Measurements from ENCODE around the gene SIN3B.

SIN3B gene

GRCh38 chr19:16878181-16878965 lies 49.2 kb downstream of the SIN3B start:
- no peaks in the 10 kb centered on the region; the same call in 1 of the 2 replicates for H3F3A ChIP-seq (ENCODE audit: low read depth)
- peaks cover 14% of the 10 kb centered on the region; the same call in 1 of the 2 replicates for H3K9me3 ChIP-seq (ENCODE audit: insufficient read depth, low read depth, low read length)
- H3K27me3 ChIP-seq (ENCODE audit: insufficient read depth, low read length, poor library complexity, severe bottlenecking), result no peaks in the 10 kb centered on the region
- peak overlapping the region; percentile 73 for H3K4me2 ChIP-seq (ENCODE audit: low read depth, low read length, poor library complexity, severe bottlenecking)
- TF ChIP-seq EZH2phosphoT487 (IDR thresholded peaks at IDR 0.05; ENCODE audit: borderline replicate concordance) (no peak), CTCF (conservative IDR thresholded peaks at IDR 0.05; ENCODE audit: low read length) (no peak)
- H3K79me2 ChIP-seq (ENCODE audit: insufficient read depth, low read length), result peaks cover 12% of the 10 kb centered on the region
- no peaks in the 10 kb centered on the region for H3K9me2 ChIP-seq (replicated peaks; ENCODE audit: low read depth, low read length)
- peak overlapping the region; percentile 63 for H3K9ac ChIP-seq (ENCODE audit: low read depth, low read length, poor library complexity, severe bottlenecking)
- no peak overlapping the region for H2AFZ ChIP-seq (ENCODE audit: low read length)
- peaks cover 40% of the 10 kb centered on the region for H3K4me1 ChIP-seq (ENCODE audit: insufficient read depth, low read length, poor library complexity, severe bottlenecking)
- H3K4me3 ChIP-seq (ENCODE audit: low read length, poor library complexity, severe bottlenecking), result peak overlapping the region; percentile 48
- H4K20me1 ChIP-seq (ENCODE audit: insufficient read depth, low read length, poor library complexity, severe bottlenecking), result no peaks in the 10 kb centered on the region
- H3K36me3 ChIP-seq (ENCODE audit: insufficient read depth, low read length), result peaks cover 33% of the 10 kb centered on the region; the same call in 1 of the 2 replicates

GRCh38 chr19:16880884-16881554 lies 51.8 kb downstream of the SIN3B start:
- H3K9me2 ChIP-seq (replicated peaks; ENCODE audit: low read depth, low read length), result no peaks in the 10 kb centered on the region
- peaks cover 14% of the 10 kb centered on the region; the same call in 1 of the 2 replicates for H3K9me3 ChIP-seq (ENCODE audit: insufficient read depth, low read depth, low read length)
- H3K79me2 ChIP-seq (ENCODE audit: insufficient read depth, low read length), result no peaks in the 10 kb centered on the region
- H3F3A ChIP-seq (ENCODE audit: low read depth), result no peaks in the 10 kb centered on the region; the same call in 1 of the 2 replicates
- TF ChIP-seq CTCF (conservative IDR thresholded peaks at IDR 0.05; ENCODE audit: low read length) (no peak), EZH2phosphoT487 (IDR thresholded peaks at IDR 0.05; ENCODE audit: borderline replicate concordance) (no peak)
- H3K36me3 ChIP-seq (ENCODE audit: insufficient read depth, low read length), result peaks cover 33% of the 10 kb centered on the region; the same call in 1 of the 2 replicates
- no peak overlapping the region for H3K9ac ChIP-seq (ENCODE audit: low read depth, low read length, poor library complexity, severe bottlenecking)
- H3K4me1 ChIP-seq (ENCODE audit: insufficient read depth, low read length, poor library complexity, severe bottlenecking), result peaks cover 24% of the 10 kb centered on the region
- no peaks in the 10 kb centered on the region for H4K20me1 ChIP-seq (ENCODE audit: insufficient read depth, low read length, poor library complexity, severe bottlenecking)
- no peaks in the 10 kb centered on the region for H3K27me3 ChIP-seq (ENCODE audit: insufficient read depth, low read length, poor library complexity, severe bottlenecking)
- no peak overlapping the region for H3K4me2 ChIP-seq (ENCODE audit: low read depth, low read length, poor library complexity, severe bottlenecking)
- H2AFZ ChIP-seq (ENCODE audit: low read length), result no peak overlapping the region
- no peak overlapping the region for H3K4me3 ChIP-seq (ENCODE audit: low read length, poor library complexity, severe bottlenecking)

GRCh38 chr19:16882146-16882545 lies 52.9 kb downstream of the SIN3B start:
- Histone ChIP-seq H3K4me2 (ENCODE audit: low read depth, low read length, poor library complexity, severe bottlenecking) (no peak overlapping the region), H3K9me2 (replicated peaks; ENCODE audit: low read depth, low read length) (no peaks in the 10 kb centered on the region), H2AFZ (ENCODE audit: low read length) (no peak overlapping the region), H3K36me3 (ENCODE audit: insufficient read depth, low read length) (peaks cover 33% of the 10 kb centered on the region; the same call in 1 of the 2 replicates), H4K20me1 (ENCODE audit: insufficient read depth, low read length, poor library complexity, severe bottlenecking) (no peaks in the 10 kb centered on the region), H3K9me3 (ENCODE audit: insufficient read depth, low read depth, low read length) (peaks cover 14% of the 10 kb centered on the region; the same call in 1 of the 2 replicates), H3K9ac (ENCODE audit: low read depth, low read length, poor library complexity, severe bottlenecking) (no peak overlapping the region), H3K4me3 (ENCODE audit: low read length, poor library complexity, severe bottlenecking) (no peak overlapping the region), H3K79me2 (ENCODE audit: insufficient read depth, low read length) (no peaks in the 10 kb centered on the region), H3K4me1 (ENCODE audit: insufficient read depth, low read length, poor library complexity, severe bottlenecking) (peaks cover 15% of the 10 kb centered on the region), H3K27me3 (ENCODE audit: insufficient read depth, low read length, poor library complexity, severe bottlenecking) (no peaks in the 10 kb centered on the region), H3F3A (ENCODE audit: low read depth) (no peaks in the 10 kb centered on the region; the same call in 1 of the 2 replicates)
- no peak for TF ChIP-seq CTCF (conservative IDR thresholded peaks at IDR 0.05; ENCODE audit: low read length)
- TF ChIP-seq EZH2phosphoT487 (IDR thresholded peaks at IDR 0.05; ENCODE audit: borderline replicate concordance), result no peak

All from Loucy (cell line).